K562 (cell line): Measurements from ENCODE around the gene PIK3C2G. TPM values are rescaled to one million over a fixed set of nuclear protein-coding genes. Genes with fewer than 3 reads are reported as not detected.
A peak's percentile ranks its signal among the peaks of the same experiment; 100 is the strongest.

Experiments
- ATAC-seq: fragments of 200-7000 bp; cut with Tn5 transposase; 3 replicates; pipeline ENCODE4 v1.9.1; 2020; ENCODE audit warnings: moderate library complexity
- BruUV-seq: library from RNA; stranded (reverse); fragments of 400-500 nt; replicated peaks from 2 replicates; lab custom pipeline; 2021; lab: Mats Ljungman, UMichigan
- CTCF ChIA-PET: fragments of 300-600 bp; formaldehyde crosslinking; extraction: SDS; loops from one replicate; lab custom pipeline; 2021; ENCODE audit warnings: low intra/inter-chr PET ratio; lab: Yijun Ruan, JAX
- POLR2A ChIA-PET: fragments of 300-600, 350-650 bp; sonication (Branson Sonifier 250); formaldehyde crosslinking; extraction: SDS; loops from one replicate; lab custom pipeline; 2021; ENCODE audit warnings: antibody characterized with exemption, inconsistent platforms; lab: Yijun Ruan, JAX
- DNase-seq, 4 experiments: peaks; one replicate each; pipeline versions ENCODE4 v3.0.0 to v3.0.0-alpha.2; 2011 to 2018; ENCODE audit warnings: low spot score in 3 of 4, mixed read lengths in 3 of 4; ENCODE audit errors: extremely low read depth in 1 of 4
- FAIRE-seq: peaks from 2 replicates; lab custom pipeline; 2011; peaks lifted over from hg19 to GRCh38; lab: Jason Lieb, UNC
- H2AFZ ChIP-seq: 2 replicates; pipeline ENCODE4 v1.6.0; 2011; ENCODE audit warnings: low read depth, low read length, control low read depth, inconsistent platforms
- H3K27ac ChIP-seq: fragments of 200-600 bp; 3 replicates; pipeline ENCODE4 v1.8.0; 2011; ENCODE audit warnings: low read depth, mild to moderate bottlenecking, control low read depth, inconsistent platforms, low read length, moderate library complexity, mixed read lengths; ENCODE audit errors: extremely low read depth
- H3K27me3 ChIP-seq, 2 experiments: fragments of 300-600 bp in 1 of 2; 2 replicates in 1 of 2; 3 replicates in 1 of 2; pipeline versions ENCODE4 v1.6.0 to v1.8.0; 2011; ENCODE audit warnings: inconsistent platforms in 2 of 2, low read length in 2 of 2, mild to moderate bottlenecking in 1 of 2, mixed read lengths in 1 of 2, moderate library complexity in 1 of 2; ENCODE audit not compliant: control insufficient read depth in 2 of 2, insufficient read depth in 2 of 2
- H3K36me3 ChIP-seq: fragments of 300-600 bp; 3 replicates; pipeline ENCODE4 v1.8.0; 2011; ENCODE audit warnings: mild to moderate bottlenecking, low read length, inconsistent platforms; ENCODE audit not compliant: control insufficient read depth, insufficient read depth
- H3K4me1 ChIP-seq, 2 experiments: fragments of 200-600 bp in 1 of 2; replicated peaks in 1 of 2; 2 replicates in 1 of 2; 3 replicates in 1 of 2; pipeline versions ENCODE4 v1.5.1 to v1.8.0; 2011; ENCODE audit warnings: inconsistent platforms in 2 of 2, low read length in 2 of 2, mild to moderate bottlenecking in 1 of 2, mixed read lengths in 1 of 2, moderate library complexity in 1 of 2; ENCODE audit not compliant: control insufficient read depth in 2 of 2, insufficient read depth in 2 of 2
- H3K4me2 ChIP-seq: 2 replicates; pipeline ENCODE4 v1.6.1; 2011; ENCODE audit warnings: low read length, control low read depth, inconsistent platforms, mixed read lengths; ENCODE audit not compliant: insufficient read depth
- H3K4me3 ChIP-seq: fragments of 200-600 bp; sonication (generic), shearing (Covaris generic); 2 replicates; pipeline ENCODE4 v1.5.1; 2016; ENCODE audit warnings: control low read depth, inconsistent platforms
- H3K79me2 ChIP-seq: fragments of 200-600 bp; 3 replicates; pipeline ENCODE4 v1.8.0; 2011; ENCODE audit warnings: low read length, inconsistent platforms; ENCODE audit not compliant: control insufficient read depth, insufficient read depth
- H3K9ac ChIP-seq, 2 experiments: 2 replicates each; pipeline versions ENCODE4 v1.6.0 to v1.6.1; 2011; ENCODE audit warnings: low read depth in 2 of 2, low read length in 2 of 2, control low read depth in 1 of 2, inconsistent platforms in 1 of 2, mild to moderate bottlenecking in 1 of 2, mixed read lengths in 1 of 2; ENCODE audit not compliant: insufficient read depth in 1 of 2
- H3K9me1 ChIP-seq: one replicate; pipeline ENCODE4 v1.6.0; 2011; ENCODE audit warnings: inconsistent platforms, mild to moderate bottlenecking, low read length, moderate library complexity; ENCODE audit not compliant: control insufficient read depth, insufficient read depth
- H3K9me3 ChIP-seq: replicated peaks from 2 replicates; pipeline ENCODE4 v1.5.1; 2011; ENCODE audit warnings: low read depth, low read length, inconsistent platforms; ENCODE audit not compliant: control insufficient read depth, insufficient read depth
- H4K20me1 ChIP-seq: replicated peaks from 2 replicates; pipeline ENCODE4 v1.6.1; 2011; ENCODE audit warnings: low read length, inconsistent platforms, mixed read lengths; ENCODE audit not compliant: control insufficient read depth, insufficient read depth
- CHCHD3 ChIP-seq: fragments of 250-450 bp; sonication (Bioruptor Pico); IDR thresholded peaks from 2 replicates; pipeline ENCODE4 v2.1.2; 2022; ENCODE audit warnings: mild to moderate bottlenecking
- CTCF ChIP-seq, 3 experiments: IDR thresholded peaks in 2 of 3; conservative IDR thresholded peaks in 1 of 3; 2 replicates each; pipeline ENCODE4 v1.5.1; 2011 to 2012; ENCODE audit warnings: low read length in 3 of 3, mild to moderate bottlenecking in 3 of 3, control low read depth in 2 of 3, improper control_type of control experiment in 1 of 3, inconsistent platforms in 1 of 3, low read depth in 1 of 3, mixed read lengths in 1 of 3, moderate library complexity in 1 of 3; ENCODE audit not compliant: insufficient read depth in 2 of 3
- KDM1A ChIP-seq, 2 experiments: fragments of 450-650 bp; IDR thresholded peaks; 2 replicates each; pipeline ENCODE4 v1.6.1; 2016; ENCODE audit warnings: mild to moderate bottlenecking in 2 of 2
- PHB2 ChIP-seq: fragments of 450-650 bp; IDR thresholded peaks from 2 replicates; pipeline ENCODE4 v1.6.1; 2017; ENCODE audit warnings: low read depth
- RAD21 ChIP-seq, 2 experiments: fragments of 250-450 bp in 1 of 2; fragments of 450-650 bp in 1 of 2; sonication (Bioruptor Pico) in 1 of 2; formaldehyde crosslinking in 1 of 2; IDR thresholded peaks in 1 of 2; conservative IDR thresholded peaks in 1 of 2; 2 replicates each; pipeline versions ENCODE4 v1.4.0 to v1.8.0; 2020 to 2022; ENCODE audit warnings: mild to moderate bottlenecking in 2 of 2, moderate library complexity in 1 of 2
- SRF ChIP-seq, 2 experiments: fragments of 250-450, 450-650 bp in 1 of 2; sonication (Bioruptor Pico) in 1 of 2; sonication (generic) in 1 of 2; formaldehyde crosslinking; IDR thresholded peaks; 2 replicates each; pipeline versions ENCODE4 v1.5.0 to v1.5.1; 2020 to 2022; ENCODE audit warnings: mild to moderate bottlenecking in 1 of 2, missing genetic modification reagents in 1 of 2
- STAT6 ChIP-seq: sonication (generic); formaldehyde crosslinking; IDR thresholded peaks from 2 replicates; pipeline ENCODE4 v1.8.1; 2023; ENCODE audit warnings: mild to moderate bottlenecking, missing genetic modification reagents
- WGBS: fragments of 100-300 bp; shearing (Covaris generic); methylation state at CpG from one replicate; pipeline ENCODE4 v1.1.6; 2016; ENCODE audit warnings: low coverage, mixed read lengths; ENCODE audit not compliant: insufficient coverage; ENCODE audit errors: missing lambda C conversion rate; 5-methylcytosine and 5-hydroxymethylcytosine counted together
- in situ Hi-C: fragments of 300-500 bp; cut with MboI; formaldehyde crosslinking; loops from 4 replicates; pipeline ENCODE4 v1.15.0; 2018; ENCODE audit warnings: inconsistent platforms, mixed read lengths
- intact Hi-C: fragments of 100-400 bp; cut with micrococcal nuclease; formaldehyde crosslinking; loops from 2 replicates; pipeline ENCODE4 v1.14.2; 2022
- polyA plus RNA-seq, 8 experiments: library from polyadenylated mRNA; depleted of rRNA in 4 of 8; stranded (reverse) in 5 of 8; unstranded in 3 of 8; fragments of >200 nt; fragmentation: Nextera tagmentation in 2 of 8; fragmentation: Illumina TruSeq in 1 of 8; extraction: Ambion mirVana in 2 of 8; extraction: Trizol in 1 of 8; gene quantifications; 2 replicates each; pipeline versions ENCODE4 v1.2.1 to v1.2.3, GENCODE V29; 2011 to 2014; ENCODE audit warnings: inconsistent platforms in 1 of 8, missing spikeins in 1 of 8
- total RNA-seq, 7 experiments: library from RNA; depleted of rRNA in 6 of 7; stranded (reverse); fragments of >200 nt in 6 of 7; fragmentation: Illumina TruSeq in 2 of 7; extraction: Trizol in 2 of 7; gene quantifications; 2 replicates each; pipeline versions ENCODE4 v1.2.1 to v1.2.3, GENCODE V29; 2011 to 2021; ENCODE audit warnings: low replicate concordance in 1 of 7

The PIK3C2G gene
- total and polyA plus RNA-seq, 9 of the 15 experiments (the other 6 are each of a cell fraction or from before 2014, with no cell fraction given), result not detected

DNA sequence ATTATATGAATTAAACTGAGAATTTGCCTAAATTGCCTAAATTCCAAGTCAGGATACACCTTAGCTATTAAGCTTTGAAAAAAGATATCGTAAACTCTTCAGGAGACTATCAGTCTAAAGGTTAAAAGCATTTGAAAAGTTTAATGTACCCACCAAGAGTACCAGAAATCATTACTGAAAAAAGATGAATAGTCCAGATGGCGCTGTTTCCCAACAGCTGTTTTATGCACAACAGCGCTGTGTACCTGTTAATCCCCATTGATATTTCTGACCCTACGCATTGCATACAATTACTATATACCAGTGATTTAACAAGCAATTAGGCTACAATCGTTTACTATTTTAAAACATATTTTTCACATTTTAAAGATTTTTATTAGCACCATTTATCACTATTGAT is 291.5 kb downstream of the PIK3C2G start:
- Histone ChIP-seq H3K79me2 (no peaks in the 10 kb centered on the region), H3K27ac (no peak overlapping the region), H2AFZ (no peak overlapping the region), H3K4me3 (no peak overlapping the region), H3K9me1 (no peaks in the 10 kb centered on the region), H3K27me3 (no peaks in the 10 kb centered on the region), H3K4me2 (no peak overlapping the region), H3K36me3 (no peaks in the 10 kb centered on the region), H3K9me3 (no peaks in the 10 kb centered on the region), H3K9ac (no peak overlapping the region), H4K20me1 (no peaks in the 10 kb centered on the region), H3K4me1 (no peaks in the 10 kb centered on the region; a peak in 1 of 5 replicates)
- ChIA-PET CTCF (no interaction called here), POLR2A (no interaction called here)
- no peak for ATAC-seq
- BruUV-seq, result no TSS peak
- DNase-seq, result no peak
- FAIRE-seq, result no peak
- TF ChIP-seq CTCF (IDR thresholded peaks at IDR 0.05 in 2 of 3, conservative IDR thresholded peaks at IDR 0.05 in 1 of 3; ENCODE audit: insufficient read depth in 2 of 3, low read depth in 1 of 3, low read length in 3 of 3) (peak in 2 of 3 experiments; percentile 18 to 22; a peak in 2 of 6 replicates), KDM1A (IDR thresholded peaks at IDR 0.05) (no peak), RAD21 (CRISPR knock-in tag; conservative IDR thresholded peaks at IDR 0.05 in 1 of 2, IDR thresholded peaks at IDR 0.05 in 1 of 2) (peak in 1 of 2 experiments; percentile 33; a peak in 2 of 4 replicates)
- intact Hi-C loops, result no loop called here
- in situ Hi-C loops, result no loop called here
- 13% methylated on average over 5 of the region's 5 CpGs for WGBS

- H3K9me3 ChIP-seq, result no peaks in the 10 kb centered on the region
- FAIRE-seq (no peak), ATAC-seq (no peak), DNase-seq (no peak)
- H2AFZ ChIP-seq, result no peak overlapping the region
- BruUV-seq, result no TSS peak
- POLR2A ChIA-PET, result no interaction called here
- CTCF ChIA-PET, result no interaction called here
- in situ Hi-C loops, result no loop called here
- H3K4me3 ChIP-seq, result no peak overlapping the region
- H3K27ac ChIP-seq, result no peak overlapping the region
- no peaks in the 10 kb centered on the region; a peak in 1 of 5 replicates for H3K4me1 ChIP-seq
- no peak overlapping the region for H3K9ac ChIP-seq
- H3K4me2 ChIP-seq, result no peak overlapping the region
- no peaks in the 10 kb centered on the region for H3K36me3 ChIP-seq
- intact Hi-C loops, result no loop called here
- WGBS, result 7% methylated on average over 2 of the region's 2 CpGs
- no peaks in the 10 kb centered on the region for H4K20me1 ChIP-seq
- H3K79me2 ChIP-seq, result no peaks in the 10 kb centered on the region
- no peaks in the 10 kb centered on the region for H3K9me1 ChIP-seq
- H3K27me3 ChIP-seq, result no peaks in the 10 kb centered on the region
- TF ChIP-seq STAT6 (CRISPR knock-in tag), result no peak
- no peak for TF ChIP-seq SRF (CRISPR knock-in tag; IDR thresholded peaks at IDR 0.05)
- TF ChIP-seq CHCHD3 (CRISPR knock-in tag), result no peak
- no peak for TF ChIP-seq PHB2
These were observed 294.8 kb downstream of the PIK3C2G start for GRCh38 chr12:18556161-18556560.
